Lower leg skin (tissue), 3 donors: ENCODE results near the gene DOCK10.

Experiments
- POLR2A ChIP-seq, 2 donors: fragments of 450-650 bp; IDR thresholded peaks; one replicate each; pipeline ENCODE4 v1.6.1; 2016 to 2017; ENCODE audit warnings: antibody characterized with exemption in 2 of 2, mild to moderate bottlenecking in 1 of 2, moderate library complexity in 1 of 2
- TF ChIP-seq, protein P1 (sequence below), 3 donors: fragments of 450-650 bp; IDR thresholded peaks; one replicate each; pipeline ENCODE4 v1.5.1; 2016; ENCODE audit warnings: antibody characterized with exemption in 3 of 3, mild to moderate bottlenecking in 3 of 3, moderate library complexity in 2 of 3

- TF ChIP-seq POLR2A (IDR thresholded peaks at IDR 0.05), result no peak
- TF ChIP-seq, protein P1, sequence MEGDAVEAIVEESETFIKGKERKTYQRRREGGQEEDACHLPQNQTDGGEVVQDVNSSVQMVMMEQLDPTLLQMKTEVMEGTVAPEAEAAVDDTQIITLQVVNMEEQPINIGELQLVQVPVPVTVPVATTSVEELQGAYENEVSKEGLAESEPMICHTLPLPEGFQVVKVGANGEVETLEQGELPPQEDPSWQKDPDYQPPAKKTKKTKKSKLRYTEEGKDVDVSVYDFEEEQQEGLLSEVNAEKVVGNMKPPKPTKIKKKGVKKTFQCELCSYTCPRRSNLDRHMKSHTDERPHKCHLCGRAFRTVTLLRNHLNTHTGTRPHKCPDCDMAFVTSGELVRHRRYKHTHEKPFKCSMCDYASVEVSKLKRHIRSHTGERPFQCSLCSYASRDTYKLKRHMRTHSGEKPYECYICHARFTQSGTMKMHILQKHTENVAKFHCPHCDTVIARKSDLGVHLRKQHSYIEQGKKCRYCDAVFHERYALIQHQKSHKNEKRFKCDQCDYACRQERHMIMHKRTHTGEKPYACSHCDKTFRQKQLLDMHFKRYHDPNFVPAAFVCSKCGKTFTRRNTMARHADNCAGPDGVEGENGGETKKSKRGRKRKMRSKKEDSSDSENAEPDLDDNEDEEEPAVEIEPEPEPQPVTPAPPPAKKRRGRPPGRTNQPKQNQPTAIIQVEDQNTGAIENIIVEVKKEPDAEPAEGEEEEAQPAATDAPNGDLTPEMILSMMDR (IDR thresholded peaks at IDR 0.05), result no peak
Measured at GRCh38 chr2:224957540-224958461, 84.5 kb downstream of the DOCK10 start.
